Skin epidermis (tissue), 12 donors: ENCODE results near the gene GDE1.
"Not testable (repeated sequence)": the region's sequence is repeated elsewhere in the genome, so short reads cannot be mapped to it uniquely, and the experiment has no call there.

Source experiments
- H3K27ac ChIP-seq, 21 experiments: fragments of 200-600 bp; sonication (generic) in 11 of 21; one replicate each; pipeline ENCODE4 v1.5.0; 2020; ENCODE audit warnings: mild to moderate bottlenecking in 3 of 21, inconsistent platforms in 2 of 21, moderate library complexity in 2 of 21
- H3K4me3 ChIP-seq, 7 experiments: fragments of 200-600 bp; sonication (generic) in 2 of 7; one replicate each; pipeline ENCODE4 v1.5.0; 2020; ENCODE audit warnings: inconsistent platforms in 2 of 7, mild to moderate bottlenecking in 2 of 7, moderate library complexity in 1 of 7

Gene GDE1, protein sequence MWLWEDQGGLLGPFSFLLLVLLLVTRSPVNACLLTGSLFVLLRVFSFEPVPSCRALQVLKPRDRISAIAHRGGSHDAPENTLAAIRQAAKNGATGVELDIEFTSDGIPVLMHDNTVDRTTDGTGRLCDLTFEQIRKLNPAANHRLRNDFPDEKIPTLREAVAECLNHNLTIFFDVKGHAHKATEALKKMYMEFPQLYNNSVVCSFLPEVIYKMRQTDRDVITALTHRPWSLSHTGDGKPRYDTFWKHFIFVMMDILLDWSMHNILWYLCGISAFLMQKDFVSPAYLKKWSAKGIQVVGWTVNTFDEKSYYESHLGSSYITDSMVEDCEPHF

DNA sequence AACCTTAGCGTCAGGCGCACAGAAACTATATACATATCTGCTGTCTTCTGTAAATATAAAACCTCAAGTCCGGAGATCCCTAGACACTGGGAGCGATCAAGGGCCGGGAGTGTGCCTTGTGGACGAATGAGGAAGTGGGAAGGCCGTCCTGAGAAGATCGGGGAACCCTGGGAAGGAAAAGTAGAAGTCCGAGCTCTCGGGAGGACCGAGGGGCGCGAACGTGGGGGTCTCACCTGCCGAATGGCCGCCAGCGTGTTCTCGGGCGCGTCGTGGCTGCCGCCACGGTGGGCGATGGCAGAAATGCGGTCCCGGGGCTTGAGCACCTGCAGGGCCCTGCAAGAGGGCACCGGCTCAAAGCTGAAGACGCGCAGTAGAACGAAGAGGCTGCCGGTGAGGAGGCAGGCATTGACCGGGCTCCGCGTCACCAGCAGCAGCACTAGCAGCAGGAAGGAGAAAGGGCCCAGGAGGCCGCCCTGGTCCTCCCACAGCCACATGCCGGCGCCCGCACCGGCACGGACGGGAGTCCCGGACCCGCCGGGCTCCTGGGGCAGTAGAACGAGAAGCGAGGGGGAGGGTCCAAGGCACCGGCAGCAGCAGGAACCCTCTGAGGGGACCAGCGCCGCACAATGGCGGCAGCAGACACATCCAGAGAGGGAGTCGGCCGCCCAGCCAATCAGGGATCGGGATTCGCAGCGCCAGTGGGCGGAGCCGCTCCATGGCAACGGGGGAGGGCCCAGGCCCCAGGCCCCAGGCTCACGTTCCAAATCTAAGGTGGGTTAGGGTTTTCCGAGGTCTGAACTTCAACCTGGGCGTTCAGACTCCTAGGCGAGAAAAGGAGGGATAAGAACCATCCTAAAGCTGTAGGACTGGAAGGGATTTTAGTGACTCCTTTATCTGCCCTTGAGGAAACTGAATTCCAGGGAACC, at the start of gene GDE1:
Gene GDE1, minus strand, starts transcription at position 628 of the 926 bp plus-strand sequence. Its CDS starts 134 bp downstream, at position 494.
- Histone ChIP-seq H3K27ac (peak within 1 kb of the TSS; percentile 8 to 93 (median 87)), H3K4me3 (peak within 1 kb of the TSS; percentile 55 to 96 (median 62))

GRCh38 chr16:19567560-19567959, 45.7 kb upstream of the GDE1 start:
- Histone ChIP-seq H3K27ac (no peak overlapping the region), H3K4me3 (no peak overlapping the region)

DNA sequence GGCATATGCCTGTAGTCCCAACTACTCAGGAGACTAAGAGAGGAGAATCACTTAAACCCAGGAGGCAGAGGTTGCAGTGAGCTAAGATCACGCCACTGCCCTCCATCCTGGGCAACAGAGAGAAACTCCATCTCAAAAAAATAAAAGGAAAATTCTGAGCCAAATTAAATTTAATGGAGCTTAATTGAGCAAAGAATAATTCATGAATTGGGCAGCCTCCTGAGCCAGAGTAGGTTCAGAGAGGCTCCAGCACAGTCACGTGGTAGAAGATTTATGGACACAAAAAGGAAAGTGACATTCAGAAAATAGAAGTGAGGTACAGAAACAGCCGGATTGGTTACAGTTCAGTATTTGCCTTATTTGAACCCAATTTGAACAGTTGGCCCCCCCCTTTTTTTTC, 44.5 kb upstream of the GDE1 start:
- H3K4me3 ChIP-seq: no peak overlapping the region

GRCh38 chr16:19563377-19563776, 41.5 kb upstream of the GDE1 start:
- no peak overlapping the region for H3K4me3 ChIP-seq
- no peak overlapping the region for H3K27ac ChIP-seq

More for the DNA sequence above, 44.5 kb upstream of the GDE1 start:
- H3K27ac ChIP-seq: no peak overlapping the region

DNA sequence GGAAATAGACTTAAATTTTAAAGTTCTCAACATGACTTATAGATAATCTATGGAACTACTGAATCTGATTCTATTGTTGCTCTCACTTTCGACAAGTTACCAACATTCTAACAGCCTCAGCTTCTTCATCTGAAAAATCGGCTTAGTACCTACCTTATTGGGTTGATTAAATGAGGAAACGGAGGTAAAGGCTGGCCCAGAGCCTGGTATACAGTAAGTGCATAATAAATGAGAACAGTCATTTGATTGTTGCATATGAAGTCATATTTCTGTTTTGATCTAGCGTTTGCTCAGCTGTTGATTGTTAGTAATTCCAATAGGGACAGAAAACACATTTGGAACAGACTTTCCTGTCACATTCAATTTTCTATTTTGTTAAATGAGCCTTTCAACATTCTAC, 38.2 kb upstream of the GDE1 start:
- no peak overlapping the region for H3K4me3 ChIP-seq
- no peak overlapping the region for H3K27ac ChIP-seq

DNA sequence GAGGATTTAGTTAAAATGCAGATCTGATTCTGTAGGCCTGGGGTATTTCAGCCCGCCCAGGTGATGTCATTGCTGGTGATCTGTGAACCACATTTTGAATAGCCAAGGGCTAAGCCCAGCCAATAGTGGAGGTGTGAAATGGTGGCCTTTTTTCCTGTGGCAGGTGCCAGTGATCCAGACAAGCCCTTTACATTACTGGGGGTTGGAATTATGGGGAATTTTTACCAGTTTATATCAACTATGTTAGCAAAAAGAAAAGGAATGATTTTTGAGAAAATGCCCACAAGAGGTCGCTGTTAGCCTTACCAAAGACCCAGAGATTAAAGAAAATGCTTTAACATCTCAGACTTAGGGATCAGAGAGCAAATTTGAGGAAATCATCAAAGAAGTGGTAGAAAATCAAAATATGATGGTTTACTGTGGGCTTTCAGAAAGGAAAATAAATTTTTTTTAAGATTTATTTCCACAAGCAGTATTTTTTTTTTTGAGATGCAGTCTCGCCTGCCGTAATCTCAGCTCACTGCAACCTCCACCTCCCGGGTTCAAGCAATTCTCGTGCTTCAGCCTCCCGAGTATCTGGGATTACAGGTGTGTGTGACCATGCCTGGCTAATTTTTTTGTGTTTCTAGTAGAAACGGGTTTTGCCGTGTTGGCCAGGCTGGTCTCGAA, 37.5 kb upstream of the GDE1 start:
- no peak overlapping the region for H3K4me3 ChIP-seq
- H3K27ac ChIP-seq: no peak overlapping the region

DNA sequence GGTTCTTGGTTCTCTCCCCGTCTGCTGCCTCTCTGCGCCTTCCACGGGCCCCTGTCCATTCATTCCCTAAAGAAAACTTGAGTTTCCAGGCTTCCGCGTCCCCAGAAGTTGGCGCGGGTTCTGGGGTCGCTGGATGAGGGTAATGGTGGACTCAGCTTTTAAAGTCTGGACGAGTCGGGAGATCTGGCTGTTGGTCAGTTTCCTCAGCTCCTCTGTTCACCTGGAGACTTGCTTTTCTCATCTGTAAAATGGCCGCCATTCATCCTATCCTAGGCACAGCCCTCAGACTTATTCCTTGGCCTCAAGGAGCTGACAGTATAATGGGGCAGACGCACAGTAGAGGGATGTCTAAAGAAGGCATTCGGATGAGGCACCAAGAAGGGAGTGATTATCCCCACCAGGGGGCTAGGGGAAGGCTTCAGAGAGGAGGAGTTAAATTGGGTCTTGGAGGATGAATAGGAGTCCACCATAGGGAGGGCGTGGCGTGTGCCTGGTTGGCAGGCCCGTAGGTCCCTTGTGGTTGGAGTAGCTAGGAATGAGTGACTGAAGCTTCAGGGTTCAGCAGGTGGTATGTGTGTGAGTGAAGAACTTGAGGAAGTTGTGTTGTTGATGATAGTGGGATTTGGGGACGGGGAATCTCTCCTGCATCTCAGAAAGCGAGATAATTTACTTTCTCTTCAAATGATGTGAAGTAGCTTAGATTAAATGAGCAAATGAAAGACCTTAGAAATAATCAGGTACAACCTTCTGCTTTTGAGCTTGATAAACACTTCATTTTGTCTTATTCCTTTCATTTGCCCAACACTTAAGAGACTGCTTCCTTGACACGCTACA, 34.3 kb upstream of the GDE1 start:
- Histone ChIP-seq H3K4me3 (peak overlapping the region; percentile 58 to 83 (median 67)), H3K27ac (peak overlapping the region; percentile 50 to 94 (median 85))

DNA sequence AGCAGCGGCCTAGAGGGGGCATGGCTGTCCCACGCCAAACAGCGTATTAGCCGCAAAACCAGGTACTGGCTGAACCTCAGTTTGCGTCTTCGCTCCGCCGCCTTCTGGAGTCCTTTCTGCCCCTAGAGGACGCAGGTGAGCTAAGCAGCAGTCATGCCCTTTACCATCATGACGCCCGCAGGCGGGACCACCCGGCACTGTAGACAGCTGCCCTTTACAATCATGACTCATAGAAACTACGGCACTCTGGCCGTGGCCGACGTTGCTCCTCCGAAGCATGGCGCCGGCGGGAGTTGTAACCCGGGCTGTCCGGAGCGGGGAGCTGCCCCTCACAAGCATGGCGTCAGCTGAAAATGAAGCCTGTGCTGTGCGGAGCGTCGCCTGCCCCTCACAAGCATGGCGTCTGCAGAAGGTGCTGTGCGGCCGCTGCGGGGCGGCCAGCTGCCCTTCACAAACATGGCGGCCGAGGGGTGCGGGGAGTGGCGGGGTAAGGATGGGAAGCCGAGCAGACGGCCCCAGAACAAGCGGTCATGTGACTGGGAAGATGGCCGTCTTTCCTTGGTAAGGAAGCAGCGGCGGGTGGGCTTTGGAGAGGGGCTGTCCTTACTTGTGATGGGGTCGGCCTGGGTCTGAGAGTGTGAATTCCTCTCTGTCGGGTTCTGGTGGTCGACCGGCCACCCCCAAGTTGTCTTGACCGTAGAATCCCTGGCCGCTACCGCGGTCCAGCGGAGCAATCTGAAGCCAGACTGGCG, 33.5 kb upstream of the GDE1 start, which contains the start of gene VPS35L:
Gene VPS35L, plus strand, starts transcription at position 518 of the 752 bp plus-strand sequence. Its CDS starts 27 bp downstream, at position 545.
- peak within 1 kb of the TSS; percentile 59 to 94 (median 85) for H3K27ac ChIP-seq
- H3K4me3 ChIP-seq: peak within 1 kb of the TSS; percentile 58 to 83 (median 67)

DNA sequence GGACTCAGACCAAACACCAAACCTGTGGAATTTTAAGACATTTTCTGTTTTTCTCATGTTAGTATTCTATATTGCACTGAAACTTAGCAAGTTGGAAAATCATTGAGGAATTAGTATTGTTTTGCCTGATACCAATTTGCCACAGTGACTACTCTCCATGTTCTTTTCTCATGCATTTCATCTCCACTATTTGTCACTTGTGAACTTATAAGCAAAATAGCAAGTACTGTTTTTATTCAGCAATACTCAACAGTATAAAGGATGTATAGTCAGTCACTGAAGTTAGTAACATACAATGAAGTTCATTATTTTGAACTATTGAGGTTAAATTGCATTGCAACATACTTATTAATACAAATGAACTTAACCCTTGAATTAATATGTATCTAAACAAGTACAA, 27.8 kb upstream of the GDE1 start:
- H3K4me3 ChIP-seq: no peak overlapping the region
- no peak overlapping the region for H3K27ac ChIP-seq

GRCh38 chr16:19548144-19548543, 26.2 kb upstream of the GDE1 start:
- Histone ChIP-seq H3K27ac (no peak overlapping the region), H3K4me3 (no peak overlapping the region)

DNA sequence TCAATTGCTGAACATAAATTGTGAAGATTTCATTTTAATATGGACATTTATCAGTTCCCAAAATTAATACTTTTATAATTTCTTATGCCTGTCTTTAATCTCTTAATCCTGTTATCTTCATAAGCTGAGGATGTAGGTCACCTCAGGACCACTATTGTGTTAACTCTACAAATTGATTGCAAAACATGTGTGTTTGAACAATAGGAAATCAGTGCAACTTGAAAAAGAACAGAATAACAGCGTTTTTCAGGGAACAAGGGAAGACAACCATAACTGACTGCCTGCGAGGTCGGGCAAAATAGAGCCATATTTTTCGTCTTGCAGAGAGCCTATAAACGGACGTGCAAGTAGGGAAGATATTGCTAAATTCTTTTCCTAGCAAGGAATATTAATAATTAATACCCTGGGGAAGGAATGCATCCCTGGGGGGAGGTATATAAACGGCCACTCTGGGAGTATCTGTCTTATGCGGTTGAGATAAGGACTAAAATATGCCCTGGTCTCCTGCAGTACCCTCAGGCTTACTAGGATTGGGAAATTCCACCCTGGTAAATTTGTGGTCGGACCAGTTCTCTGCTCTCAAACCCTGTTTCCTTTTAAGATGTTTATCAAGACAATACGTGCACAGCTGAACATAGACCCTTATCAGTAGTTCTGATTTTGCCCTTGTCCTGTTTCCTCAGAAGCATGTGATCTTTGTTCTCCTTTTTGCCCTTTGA, 21.5 kb upstream of the GDE1 start:
- H3K27ac ChIP-seq, H3K4me3 ChIP-seq: not testable (repeated sequence)

- no peak overlapping the region for H3K27ac ChIP-seq
Measured at GRCh38 chr16:19542138-19542821, 20.4 kb upstream of the GDE1 start.

GRCh38 chr16:19540241-19540970, 18.5 kb upstream of the GDE1 start:
- H3K4me3 ChIP-seq: no peak overlapping the region
- H3K27ac ChIP-seq: no peak overlapping the region

More at GRCh38 chr16:19542138-19542821, 20.4 kb upstream of the GDE1 start:
- H3K4me3 ChIP-seq: no peak overlapping the region

GRCh38 chr16:19532601-19533000, 10.7 kb upstream of the GDE1 start:
- Histone ChIP-seq H3K4me3 (no peak overlapping the region), H3K27ac (no peak overlapping the region)

DNA sequence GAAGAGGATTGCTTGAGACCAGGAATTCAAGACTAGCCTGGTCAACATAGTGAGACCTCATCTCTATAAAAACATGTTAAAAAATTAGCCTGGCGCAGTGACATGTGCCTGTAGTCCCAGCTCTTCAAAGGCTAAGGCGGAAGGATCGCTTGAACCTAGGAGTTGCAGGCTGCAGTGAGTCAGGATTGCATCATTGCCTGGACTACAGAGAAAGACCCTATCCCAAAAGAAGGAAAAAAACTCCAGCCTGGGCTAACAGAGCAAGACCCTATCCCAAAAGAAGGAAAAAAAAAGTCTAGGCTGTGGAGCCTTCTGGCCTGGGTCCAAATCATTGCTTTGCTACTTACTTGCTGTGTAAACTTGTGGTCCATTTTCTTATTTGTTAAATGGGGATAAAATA, 6.8 kb upstream of the GDE1 start:
- Histone ChIP-seq H3K27ac (no peak overlapping the region), H3K4me3 (no peak overlapping the region)

DNA sequence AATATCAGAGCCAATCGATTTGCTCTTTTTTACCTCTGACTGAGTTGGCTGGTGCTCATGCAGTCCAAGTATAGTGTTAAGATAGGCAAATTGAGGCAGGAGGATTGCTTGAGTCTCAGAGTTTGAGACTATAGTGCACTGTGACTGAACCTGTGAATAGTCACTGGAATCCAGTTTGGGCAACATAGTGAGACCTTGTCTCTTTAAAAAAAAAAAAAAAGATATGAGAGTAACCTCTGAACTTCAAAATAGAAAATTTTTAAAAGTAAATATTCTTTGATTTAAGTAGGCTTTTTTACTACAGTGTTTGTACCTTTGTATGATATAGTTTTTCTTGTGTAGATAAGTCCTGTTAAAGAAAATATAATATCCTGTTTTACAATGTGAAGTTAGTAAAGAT, 5.3 kb upstream of the GDE1 start:
- H3K27ac ChIP-seq: no peak overlapping the region
- H3K4me3 ChIP-seq: no peak overlapping the region

DNA sequence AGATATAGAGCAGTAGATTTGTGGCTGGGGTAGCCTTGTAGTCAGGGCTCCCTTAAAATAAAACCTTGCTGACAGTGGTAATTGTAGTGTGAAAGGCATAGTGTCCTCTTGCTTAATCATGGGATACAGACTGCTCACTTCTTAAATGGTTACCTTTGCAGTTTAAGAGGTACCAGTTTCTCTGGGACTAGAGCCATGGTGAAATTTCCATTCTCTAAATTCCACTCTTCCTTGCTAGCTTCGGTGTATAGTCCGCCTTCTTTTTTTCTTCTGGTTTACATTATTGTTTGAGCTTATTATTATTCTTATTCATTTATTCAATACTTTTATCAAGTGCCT, 3.5 kb upstream of the GDE1 start:
- Histone ChIP-seq H3K27ac (peak overlapping the region in 2 of 21 experiments; percentile 29 to 47), H3K4me3 (peak overlapping the region in 3 of 7 experiments; percentile 88 to 95 (median 91))
